Karpas-422 (cell line): ENCODE results near the gene C12orf57. TPM values are rescaled to one million over a fixed set of nuclear protein-coding genes. Genes with fewer than 3 reads are reported as not detected.

Experiments used
- DNase-seq: peaks from one replicate; pipeline ENCODE4 v3.0.0-alpha.2; 2015
- H2AFZ ChIP-seq: fragments of 200-600 bp; sonication (generic); 2 replicates; pipeline ENCODE4 v1.6.1; 2014; ENCODE audit warnings: antibody characterized with exemption, low read length, mixed read lengths
- H3K27ac ChIP-seq: fragments of 200-600 bp; sonication (generic); 2 replicates; pipeline ENCODE4 v1.5.1; 2014; ENCODE audit warnings: mild to moderate bottlenecking, low read length, moderate library complexity
- H3K27me3 ChIP-seq: fragments of 200-600 bp; sonication (generic); 2 replicates; pipeline ENCODE4 v1.6.1; 2014; ENCODE audit warnings: low read length, mixed read lengths
- H3K36me3 ChIP-seq: fragments of 200-600 bp; sonication (generic); 2 replicates; pipeline ENCODE4 v1.6.1; 2014; ENCODE audit warnings: low read length, mixed read lengths; ENCODE audit not compliant: insufficient read depth
- H3K4me1 ChIP-seq: fragments of 200-600 bp; sonication (generic); 2 replicates; pipeline ENCODE4 v1.6.1; 2014; ENCODE audit warnings: mild to moderate bottlenecking, low read length, mixed read lengths
- H3K4me2 ChIP-seq: fragments of 200-600 bp; sonication (generic); 2 replicates; pipeline ENCODE4 v1.6.1; 2014; ENCODE audit warnings: low read length, low read depth, mild to moderate bottlenecking; ENCODE audit not compliant: poor library complexity, severe bottlenecking
- H3K4me3 ChIP-seq: fragments of 200-600 bp; sonication (generic); 2 replicates; pipeline ENCODE4 v1.5.1; 2014; ENCODE audit warnings: mild to moderate bottlenecking, antibody characterized with exemption, low read length, mixed read lengths
- H3K79me2 ChIP-seq: fragments of 200-600 bp; sonication (generic); 2 replicates; pipeline ENCODE4 v1.6.1; 2014; ENCODE audit warnings: mild to moderate bottlenecking, low read length, mixed read lengths
- H3K9ac ChIP-seq: fragments of 200-600 bp; sonication (generic); 2 replicates; pipeline ENCODE4 v1.6.0; 2014; ENCODE audit warnings: low read length
- H3K9me2 ChIP-seq: fragments of 200-600 bp; sonication (generic), shearing (Covaris generic); replicated peaks from 2 replicates; pipeline ENCODE4 v1.6.0; 2014; ENCODE audit warnings: mild to moderate bottlenecking, low read length, moderate library complexity; ENCODE audit not compliant: insufficient read depth
- H3K9me3 ChIP-seq: fragments of 300-700, 200-600 bp; sonication (generic); 2 replicates; pipeline ENCODE4 v1.6.1; 2014; ENCODE audit warnings: low read length, mixed read lengths
- H4K20me1 ChIP-seq: fragments of 200-600 bp; sonication (generic); 2 replicates; pipeline ENCODE4 v1.6.1; 2014; ENCODE audit warnings: mild to moderate bottlenecking, antibody characterized with exemption, low read length, low read depth; ENCODE audit not compliant: insufficient read depth
- total RNA-seq: library from RNA; depleted of rRNA; stranded (reverse); fragments of >200 nt; shearing (Covaris generic); gene quantifications from 2 replicates; pipeline ENCODE4 v1.2.3, GENCODE V29; 2014; ENCODE audit warnings: low replicate concordance

Gene C12orf57
- total RNA-seq, 1 experiment from 2014 or later: 264 TPM

- H3K4me1 ChIP-seq: peaks cover 62% of the 10 kb centered on the region
- H3K27me3 ChIP-seq: no peaks in the 10 kb centered on the region
- peak overlapping the region; percentile 90 for H3K4me2 ChIP-seq
- peaks cover 1% of the 10 kb centered on the region for H3K79me2 ChIP-seq
- peak overlapping the region; percentile 92 for H3K4me3 ChIP-seq
- peak overlapping the region; percentile 92 for H3K9ac ChIP-seq
- no peaks in the 10 kb centered on the region for H3K9me3 ChIP-seq
- H3K27ac ChIP-seq: peak overlapping the region; percentile 93
- no peaks in the 10 kb centered on the region for H3K9me2 ChIP-seq
- H3K36me3 ChIP-seq: no peaks in the 10 kb centered on the region
- H2AFZ ChIP-seq: no peak overlapping the region
- DNase-seq: peak; percentile 82
- no peaks in the 10 kb centered on the region for H4K20me1 ChIP-seq
These were observed 2.5 kb downstream of the C12orf57 start for GRCh38 chr12:6946033-6946919.

DNA sequence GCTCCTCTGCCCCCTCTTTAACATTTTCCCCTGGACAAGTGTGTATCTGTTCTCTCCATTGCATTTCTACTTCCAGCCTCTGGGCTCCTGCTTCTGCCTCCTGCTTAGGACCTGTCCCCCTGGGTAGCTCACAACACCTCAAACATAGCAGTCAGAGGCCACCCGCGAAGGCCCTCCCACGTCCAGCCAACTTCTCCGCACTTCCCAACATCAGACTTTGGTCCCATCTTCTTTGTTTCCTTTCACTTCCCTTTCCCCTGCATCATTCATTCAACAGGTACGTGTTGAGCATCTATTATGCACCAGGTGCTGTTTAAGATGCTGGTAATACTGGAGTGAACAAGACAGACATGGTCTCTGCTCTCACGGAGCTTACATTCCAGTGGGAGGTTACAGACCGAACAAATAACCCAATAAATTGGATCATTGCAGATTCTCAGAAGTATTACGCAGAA lies 3.1 kb downstream of the C12orf57 start:
- no peaks in the 10 kb centered on the region for H3K9me2 ChIP-seq
- peaks cover 2% of the 10 kb centered on the region; the same call in 1 of the 2 replicates for H3K36me3 ChIP-seq
- H3K4me1 ChIP-seq: peaks cover 62% of the 10 kb centered on the region
- peaks cover 8% of the 10 kb centered on the region for H3K79me2 ChIP-seq
- peak overlapping the region; percentile 92; the same call in 1 of the 2 replicates for H3K4me3 ChIP-seq
- no peak for DNase-seq
- peak overlapping the region; percentile 90 for H3K4me2 ChIP-seq
- H3K9ac ChIP-seq: peak overlapping the region; percentile 92
- H3K9me3 ChIP-seq: no peaks in the 10 kb centered on the region
- peak overlapping the region; percentile 93 for H3K27ac ChIP-seq
- no peaks in the 10 kb centered on the region for H4K20me1 ChIP-seq
- no peak overlapping the region for H2AFZ ChIP-seq
- no peaks in the 10 kb centered on the region for H3K27me3 ChIP-seq

DNA sequence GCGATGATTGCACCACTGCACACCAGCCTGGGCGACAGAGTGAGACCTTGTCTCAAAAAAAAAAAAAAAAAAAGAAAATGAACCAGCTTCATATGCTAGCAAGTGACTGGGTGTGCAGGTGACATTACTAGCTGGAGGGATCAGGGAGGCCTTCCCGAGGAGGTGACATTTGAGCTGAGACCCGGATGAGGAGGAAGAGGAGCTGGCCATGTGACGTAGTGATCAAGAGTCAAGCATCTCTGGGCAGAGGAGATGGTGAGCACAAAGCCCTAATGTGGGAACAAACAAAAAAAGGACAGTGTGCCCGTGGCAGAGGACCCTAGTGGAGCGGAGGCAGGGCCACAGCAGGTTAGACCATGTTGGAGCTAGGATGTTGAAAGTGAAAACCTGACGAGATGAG lies 3.8 kb downstream of the C12orf57 start:
- no peak overlapping the region for H3K4me3 ChIP-seq
- peak overlapping the region; percentile 93; the same call in 1 of the 2 replicates for H3K27ac ChIP-seq
- peaks cover 14% of the 10 kb centered on the region for H3K79me2 ChIP-seq
- H3K4me1 ChIP-seq: peaks cover 67% of the 10 kb centered on the region
- no peak overlapping the region for H3K9ac ChIP-seq
- DNase-seq: no peak
- no peak overlapping the region for H2AFZ ChIP-seq
- H3K36me3 ChIP-seq: peaks cover 7% of the 10 kb centered on the region; the same call in 1 of the 2 replicates
- no peak overlapping the region for H3K4me2 ChIP-seq
- H3K27me3 ChIP-seq: no peaks in the 10 kb centered on the region
- no peaks in the 10 kb centered on the region for H3K9me3 ChIP-seq
- no peaks in the 10 kb centered on the region for H3K9me2 ChIP-seq
- no peaks in the 10 kb centered on the region for H4K20me1 ChIP-seq

- Histone ChIP-seq H3K9me2 (no peaks in the 10 kb centered on the region), H3K4me3 (no peak overlapping the region; the same call in 1 of the 2 replicates), H3K79me2 (peaks cover 21% of the 10 kb centered on the region), H4K20me1 (peaks cover under 1% of the 10 kb centered on the region; the same call in 1 of the 2 replicates), H3K36me3 (peaks cover 11% of the 10 kb centered on the region; the same call in 1 of the 2 replicates), H3K9me3 (no peaks in the 10 kb centered on the region), H3K27me3 (no peaks in the 10 kb centered on the region), H3K4me2 (peak overlapping the region; percentile 6), H3K4me1 (peaks cover 69% of the 10 kb centered on the region), H3K27ac (peak overlapping the region; percentile 50), H3K9ac (no peak overlapping the region), H2AFZ (peak overlapping the region; percentile 17; the same call in 1 of the 2 replicates)
- peak; percentile 62 for DNase-seq
These were observed 5.2 kb downstream of the C12orf57 start for GRCh38 chr12:6948873-6949594.

GRCh38 chr12:6950401-6950801 lies 6.6 kb downstream of the C12orf57 start:
- Histone ChIP-seq H3K27me3 (no peaks in the 10 kb centered on the region), H3K9me3 (no peaks in the 10 kb centered on the region), H3K79me2 (peaks cover 29% of the 10 kb centered on the region), H3K4me2 (peak overlapping the region; percentile 83), H3K27ac (peak overlapping the region; percentile 97), H3K4me1 (peaks cover 75% of the 10 kb centered on the region), H3K9me2 (no peaks in the 10 kb centered on the region), H3K4me3 (peak overlapping the region; percentile 96), H3K9ac (peak overlapping the region; percentile 100), H3K36me3 (peaks cover 21% of the 10 kb centered on the region), H4K20me1 (peaks cover 12% of the 10 kb centered on the region; the same call in 1 of the 2 replicates), H2AFZ (no peak overlapping the region; the same call in 1 of the 2 replicates)
- DNase-seq: peak; percentile 84

GRCh38 chr12:6950811-6951540 lies 7.2 kb downstream of the C12orf57 start, which contains the start of gene PTPN6:
TSS of gene PTPN6 (plus strand) at chr12:6951356. CDS start at chr12:6951513, 157 bp downstream.
- H3K9ac ChIP-seq: peak within 1 kb of the TSS; percentile 100
- peaks cover 25% of the 10 kb centered on the region for H3K36me3 ChIP-seq
- peak within 1 kb of the TSS; percentile 83 for H3K4me2 ChIP-seq
- H3K4me3 ChIP-seq: peak within 1 kb of the TSS; percentile 96
- peak; percentile 96 for DNase-seq
- H3K27me3 ChIP-seq: no peaks in the 10 kb centered on the region
- no peaks in the 10 kb centered on the region for H3K9me3 ChIP-seq
- H2AFZ ChIP-seq: peak within 1 kb of the TSS; percentile 32; the same call in 1 of the 2 replicates
- peaks cover 75% of the 10 kb centered on the region for H3K4me1 ChIP-seq
- peaks cover 29% of the 10 kb centered on the region for H3K79me2 ChIP-seq
- no peaks in the 10 kb centered on the region for H3K9me2 ChIP-seq
- peaks cover 12% of the 10 kb centered on the region; the same call in 1 of the 2 replicates for H4K20me1 ChIP-seq
- peak within 1 kb of the TSS; percentile 97 for H3K27ac ChIP-seq

GRCh38 chr12:6951551-6952120 lies 7.8 kb downstream of the C12orf57 start:
- H3K4me3 ChIP-seq: peak overlapping the region; percentile 96

More at GRCh38 chr12:6951551-6952120, 7.8 kb downstream of the C12orf57 start:
- Histone ChIP-seq H3K9me2 (no peaks in the 10 kb centered on the region), H2AFZ (no peak overlapping the region), H3K4me1 (peaks cover 75% of the 10 kb centered on the region), H3K36me3 (peaks cover 25% of the 10 kb centered on the region), H3K79me2 (peaks cover 29% of the 10 kb centered on the region), H3K27ac (peak overlapping the region; percentile 97), H3K9ac (peak overlapping the region; percentile 100), H3K9me3 (no peaks in the 10 kb centered on the region), H3K27me3 (no peaks in the 10 kb centered on the region), H4K20me1 (peaks cover 12% of the 10 kb centered on the region; the same call in 1 of the 2 replicates), H3K4me2 (peak overlapping the region; percentile 83)
- peak; percentile 69 for DNase-seq
